HL-60/S4 treated with retinoic acid at 250 ng/mL for 4 days and 3 days (cell line): ENCODE data around the gene MAZ.

ENCODE experiments used
- in situ Hi-C: fragments of 300-500 bp; cut with MboI; formaldehyde crosslinking; loops from 2 replicates; pipeline ENCODE4 v1.7.0; 2022; ENCODE audit warnings: low sequenced_read_pairs

The MAZ gene

DNA sequence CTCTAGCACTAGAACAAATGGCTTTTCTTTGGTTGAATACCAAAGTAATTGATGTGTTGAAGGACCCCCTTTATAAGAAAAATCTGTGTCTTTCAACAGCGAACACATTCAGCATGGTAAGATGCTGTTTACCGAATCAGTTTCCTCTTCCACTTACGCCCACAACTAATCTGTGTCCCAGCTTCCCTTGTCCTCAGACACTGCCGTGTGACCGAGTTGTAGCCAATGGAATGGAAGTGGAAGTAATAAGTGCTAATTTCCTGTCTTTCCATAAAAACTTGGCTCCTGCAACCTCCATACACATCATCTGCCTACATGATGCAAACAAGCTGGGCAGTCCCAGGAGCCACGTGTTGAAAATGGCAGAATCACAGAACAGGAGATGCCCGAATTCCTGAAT lies 46.3 kb downstream of the MAZ start:
- in situ Hi-C loops: no loop called here

DNA sequence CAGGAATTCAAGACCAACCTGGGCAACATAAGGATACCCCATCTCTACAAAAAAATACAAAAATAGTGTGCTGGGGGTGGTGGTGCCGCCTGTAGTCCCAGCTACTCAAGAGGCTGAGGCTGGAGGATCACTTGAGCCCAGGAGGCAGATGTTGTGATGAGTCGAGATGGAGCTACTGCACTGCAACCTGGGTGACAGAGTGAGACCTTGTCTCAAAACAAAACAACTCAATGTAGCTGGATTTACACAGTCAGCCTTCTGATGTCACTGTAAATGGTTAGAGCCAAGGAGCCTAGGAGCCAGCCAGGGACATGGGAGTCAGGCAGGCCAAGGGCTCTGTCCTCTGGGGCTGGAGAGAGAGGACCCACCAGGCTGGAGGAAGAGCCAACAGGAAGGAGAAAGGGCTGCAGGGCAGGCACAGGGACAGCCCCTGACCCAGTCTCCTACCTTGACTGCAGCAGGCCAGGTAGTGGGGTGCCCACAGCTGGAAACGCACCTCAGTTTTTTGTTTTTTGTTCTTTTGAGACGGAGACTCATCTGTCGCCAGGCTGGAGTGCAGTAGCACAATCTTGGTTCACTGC lies 48.3 kb downstream of the MAZ start:
- in situ Hi-C loops: no loop called here

DNA sequence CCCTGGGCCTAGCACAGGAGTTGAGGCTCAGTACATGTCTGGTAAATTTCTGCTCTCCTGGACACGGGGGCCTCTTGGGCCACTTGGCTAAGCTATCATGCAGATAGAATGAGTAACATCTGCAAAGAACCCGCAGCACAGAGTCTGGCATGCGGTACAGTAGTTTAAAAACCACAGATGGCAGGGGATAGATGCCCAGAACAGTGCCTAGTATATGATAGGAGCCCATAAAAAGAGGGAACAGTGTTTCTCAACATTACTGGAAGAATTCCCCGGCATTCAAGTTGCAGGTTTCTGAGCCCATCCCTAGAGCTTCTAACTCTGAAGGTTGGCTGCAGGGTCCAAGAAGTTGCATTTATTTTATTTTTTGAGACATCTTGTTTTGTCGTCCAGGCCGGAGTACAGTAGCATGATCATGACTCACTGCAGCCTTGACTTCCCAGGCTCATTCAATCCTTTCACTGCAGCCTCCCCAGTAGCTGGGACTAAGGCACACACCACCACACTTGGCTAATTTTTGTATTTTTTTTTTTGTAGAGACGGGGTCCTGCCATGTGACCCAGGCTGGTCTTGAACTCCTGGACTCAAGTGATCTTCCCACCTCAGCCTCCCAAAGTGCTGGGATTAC lies 50.9 kb downstream of the MAZ start:
- in situ Hi-C loops: no loop called here

DNA sequence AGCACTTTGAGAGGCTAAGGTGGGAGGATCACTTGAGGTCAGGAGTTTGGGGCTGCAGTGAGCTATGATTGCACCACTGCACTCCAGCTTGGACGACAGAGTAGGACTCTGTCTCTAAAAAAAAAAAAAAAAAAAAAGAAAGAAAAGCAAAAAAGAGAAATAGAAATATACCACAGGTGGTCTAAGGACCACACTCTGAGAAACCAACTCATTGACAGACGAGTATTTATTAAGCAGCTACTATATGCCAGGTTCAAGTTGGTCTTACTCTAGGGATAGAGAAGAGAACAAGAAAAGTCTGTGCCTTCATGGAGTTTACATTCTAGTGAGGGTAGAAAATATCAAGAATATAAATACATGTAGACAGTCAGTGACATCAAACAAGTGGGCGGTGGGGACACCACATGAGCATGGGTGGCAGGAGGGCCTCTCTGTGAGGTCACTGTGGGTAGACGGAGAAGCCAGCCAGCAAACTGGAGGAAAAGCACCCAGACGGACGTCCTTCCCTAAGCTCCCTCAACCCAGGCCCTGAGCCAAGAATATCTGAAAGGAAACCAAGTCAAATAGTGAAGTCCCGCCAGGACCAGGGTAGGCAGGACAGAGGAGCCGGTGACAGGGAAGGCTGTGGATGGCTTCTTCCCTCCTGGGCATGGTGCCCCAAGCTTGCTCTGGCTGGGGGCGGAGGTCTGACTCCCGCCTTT lies 52.0 kb downstream of the MAZ start:
- in situ Hi-C loops: no loop called here

DNA sequence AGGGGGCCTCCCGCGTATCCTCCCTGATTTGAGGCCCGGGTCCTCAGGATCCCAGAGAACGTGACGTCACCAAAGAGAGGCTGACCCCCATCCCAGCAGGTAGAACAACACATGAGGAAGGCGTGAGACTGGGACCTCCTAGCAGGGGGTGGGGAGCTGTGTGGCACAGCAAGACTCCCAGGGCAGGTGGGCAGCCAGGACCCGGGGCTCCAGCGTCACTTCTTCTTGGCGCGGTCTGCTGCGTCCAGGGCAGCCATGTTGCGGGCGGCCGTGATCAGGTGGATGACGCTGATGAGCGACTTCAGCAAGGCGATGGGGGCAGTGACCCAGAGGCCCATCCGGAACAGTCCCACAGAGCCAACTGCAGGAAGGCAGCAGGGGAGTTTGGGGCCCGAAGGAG lies 52.6 kb downstream of the MAZ start:
- in situ Hi-C loops: no loop called here

DNA sequence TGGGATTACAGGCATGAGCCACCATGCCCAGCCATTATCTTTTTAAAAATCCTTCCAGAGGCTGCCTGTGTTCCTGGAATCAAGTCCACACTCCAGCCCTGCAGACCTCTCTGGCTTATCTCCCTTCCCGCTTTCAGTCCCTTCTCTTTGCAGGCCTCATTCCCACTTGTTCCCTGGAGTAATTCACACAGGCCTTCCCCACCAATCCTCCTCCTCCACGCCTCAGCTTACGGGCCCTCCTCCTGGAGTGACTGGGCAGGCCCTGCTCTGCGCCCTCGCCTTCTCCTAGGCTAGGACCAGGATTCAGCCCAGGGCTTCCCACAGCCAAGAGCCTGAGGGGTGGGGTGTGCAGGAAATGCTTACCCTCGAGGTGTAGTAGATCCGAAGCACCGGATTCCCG lies 53.9 kb downstream of the MAZ start:
- in situ Hi-C loops: no loop called here
